Astrocyte of the cerebellum (primary cell): ENCODE data around the gene CHCHD1.
A peak's percentile ranks its signal among the peaks of the same experiment; 100 is the strongest.

Source experiments
- DNase-seq: peaks from one replicate; pipeline ENCODE4 v3.0.0-alpha.2; 2011; ENCODE audit warnings: low read depth
- H3K4me3 ChIP-seq: 2 replicates; pipeline ENCODE4 v1.5.1; 2011; ENCODE audit warnings: mild to moderate bottlenecking, low read depth, low read length, moderate library complexity
- in situ Hi-C: cut with HindIII; loops from 2 replicates; pipeline ENCODE4 v1.10.0; 2017; ENCODE audit warnings: low sequenced_read_pairs
- TF ChIP-seq, protein P1 (sequence below): IDR thresholded peaks from 2 replicates; pipeline ENCODE4 v1.5.1; 2012; ENCODE audit warnings: low read length, low read depth, moderate library complexity, mild to moderate bottlenecking; ENCODE audit errors: missing control alignments

The CHCHD1 gene

DNA sequence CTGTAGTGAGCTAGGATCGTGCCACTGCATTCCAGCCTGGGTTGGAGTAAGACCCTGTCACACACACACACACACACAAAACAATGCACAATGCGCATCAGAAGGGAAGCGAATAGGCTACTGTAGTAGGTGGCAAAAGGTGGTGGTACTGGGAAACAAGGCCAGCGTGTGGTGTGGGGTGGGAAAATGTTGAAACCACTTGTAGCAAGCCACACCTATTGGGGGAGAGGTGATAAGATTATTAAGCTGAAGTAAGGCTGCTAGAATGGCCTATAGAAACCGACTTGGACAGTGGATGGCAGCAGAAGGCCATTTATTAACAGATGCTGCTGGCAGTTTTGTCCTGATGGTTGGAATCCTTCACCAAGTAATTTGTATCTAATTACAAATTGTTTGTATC, 7.2 kb upstream of the CHCHD1 start:
- peak overlapping the region; percentile 78 for H3K4me3 ChIP-seq
- TF ChIP-seq, protein P1, sequence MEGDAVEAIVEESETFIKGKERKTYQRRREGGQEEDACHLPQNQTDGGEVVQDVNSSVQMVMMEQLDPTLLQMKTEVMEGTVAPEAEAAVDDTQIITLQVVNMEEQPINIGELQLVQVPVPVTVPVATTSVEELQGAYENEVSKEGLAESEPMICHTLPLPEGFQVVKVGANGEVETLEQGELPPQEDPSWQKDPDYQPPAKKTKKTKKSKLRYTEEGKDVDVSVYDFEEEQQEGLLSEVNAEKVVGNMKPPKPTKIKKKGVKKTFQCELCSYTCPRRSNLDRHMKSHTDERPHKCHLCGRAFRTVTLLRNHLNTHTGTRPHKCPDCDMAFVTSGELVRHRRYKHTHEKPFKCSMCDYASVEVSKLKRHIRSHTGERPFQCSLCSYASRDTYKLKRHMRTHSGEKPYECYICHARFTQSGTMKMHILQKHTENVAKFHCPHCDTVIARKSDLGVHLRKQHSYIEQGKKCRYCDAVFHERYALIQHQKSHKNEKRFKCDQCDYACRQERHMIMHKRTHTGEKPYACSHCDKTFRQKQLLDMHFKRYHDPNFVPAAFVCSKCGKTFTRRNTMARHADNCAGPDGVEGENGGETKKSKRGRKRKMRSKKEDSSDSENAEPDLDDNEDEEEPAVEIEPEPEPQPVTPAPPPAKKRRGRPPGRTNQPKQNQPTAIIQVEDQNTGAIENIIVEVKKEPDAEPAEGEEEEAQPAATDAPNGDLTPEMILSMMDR: peak; percentile 2
- no peak for DNase-seq
- in situ Hi-C loops: no loop called here

DNA sequence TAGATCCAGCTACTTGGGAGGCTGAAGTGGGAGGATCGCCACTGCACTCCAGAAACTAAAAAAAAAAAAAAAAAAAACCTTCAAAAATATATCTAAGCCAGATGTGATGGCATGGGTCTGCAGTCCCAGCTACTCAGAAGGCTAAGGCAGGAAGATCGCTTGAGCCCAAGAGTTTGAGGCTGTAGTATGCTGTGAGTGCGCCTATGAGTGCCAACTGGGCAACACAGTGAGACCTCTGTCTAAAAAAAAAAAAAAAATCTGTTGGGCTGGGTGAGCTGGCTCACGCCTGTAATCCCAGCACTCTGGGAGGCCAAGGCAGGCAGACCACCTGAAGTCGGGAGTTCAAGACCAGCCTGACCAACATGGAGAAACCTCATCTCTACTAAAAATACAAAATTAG, 2.8 kb upstream of the CHCHD1 start:
- no peak for DNase-seq
- TF ChIP-seq, protein P1: no peak
- in situ Hi-C loops: no loop called here
- H3K4me3 ChIP-seq: no peak overlapping the region

GRCh38 chr10:73779539-73780197, 2.2 kb upstream of the CHCHD1 start:
- H3K4me3 ChIP-seq: no peak overlapping the region
- in situ Hi-C loops: no loop called here
- no peak for DNase-seq
- TF ChIP-seq, protein P1: no peak

DNA sequence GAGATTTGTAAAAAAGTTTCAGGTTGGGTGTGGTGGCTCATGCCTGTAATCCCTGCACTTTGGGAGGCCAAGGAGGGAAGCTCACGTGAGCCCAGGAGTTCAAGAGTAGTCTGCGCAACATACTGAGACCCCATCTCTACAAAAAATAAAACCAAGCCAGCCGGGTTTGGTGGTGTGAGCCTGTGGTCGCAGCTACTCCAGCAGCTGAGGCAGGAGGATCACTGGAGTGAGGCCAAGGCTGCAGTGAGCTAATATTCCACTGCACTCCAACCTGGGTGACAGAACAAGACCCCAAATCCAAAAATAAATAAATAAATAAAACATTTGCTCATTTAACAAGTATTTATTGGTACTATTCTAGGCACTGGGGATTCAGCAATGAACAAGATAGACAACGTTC, 1.5 kb upstream of the CHCHD1 start:
- H3K4me3 ChIP-seq: no peak overlapping the region

DNA sequence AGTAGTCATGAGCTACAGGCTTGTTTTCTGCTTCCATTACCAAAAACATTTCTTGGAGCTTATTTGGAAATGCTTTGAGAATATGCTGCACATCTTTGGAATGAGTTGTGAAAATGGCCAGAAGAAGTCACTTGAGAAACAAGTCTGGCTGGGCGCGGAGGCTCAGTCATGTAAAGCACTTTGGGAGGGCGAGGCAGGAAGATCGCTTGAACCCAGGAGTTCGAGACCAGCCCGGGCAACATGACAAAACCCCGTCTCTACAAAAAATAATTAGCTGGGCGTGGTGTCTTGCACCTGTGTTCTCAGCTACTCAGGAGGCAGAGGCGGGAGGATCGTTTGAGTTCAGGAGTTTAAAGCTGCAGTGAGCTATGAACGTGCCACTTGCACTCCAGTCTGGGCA, 882 bp upstream of the CHCHD1 start:
- TF ChIP-seq, protein P1: no peak
- H3K4me3 ChIP-seq: peak overlapping the region; percentile 87
- DNase-seq: no peak
- in situ Hi-C loops: no loop called here

More for the DNA sequence above, 1.5 kb upstream of the CHCHD1 start:
- in situ Hi-C loops: no loop called here
- no peak for DNase-seq
- TF ChIP-seq, protein P1: no peak

DNA sequence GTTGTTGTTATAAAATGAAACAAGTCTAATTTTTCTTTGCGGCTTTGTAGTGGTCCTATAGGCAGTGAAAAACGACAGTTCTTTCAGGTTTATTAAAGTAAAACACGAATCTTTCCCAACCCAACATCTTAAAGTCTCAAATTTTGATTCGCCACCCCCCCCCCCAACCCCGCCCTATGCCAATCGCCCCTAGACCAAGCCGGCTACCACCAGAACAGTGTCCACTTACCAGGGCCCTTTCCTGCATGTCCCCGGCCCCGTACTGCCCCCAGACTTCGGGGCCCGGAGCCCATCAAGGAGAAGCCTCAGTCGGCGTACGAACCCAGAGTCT, 335 bp upstream of the CHCHD1 start:
- TF ChIP-seq, protein P1: no peak
- in situ Hi-C loops: no loop called here
- DNase-seq: no peak
- H3K4me3 ChIP-seq: peak overlapping the region; percentile 87
